Measurements from ENCODE around the gene PIK3R2.

Gene PIK3R2

DNA sequence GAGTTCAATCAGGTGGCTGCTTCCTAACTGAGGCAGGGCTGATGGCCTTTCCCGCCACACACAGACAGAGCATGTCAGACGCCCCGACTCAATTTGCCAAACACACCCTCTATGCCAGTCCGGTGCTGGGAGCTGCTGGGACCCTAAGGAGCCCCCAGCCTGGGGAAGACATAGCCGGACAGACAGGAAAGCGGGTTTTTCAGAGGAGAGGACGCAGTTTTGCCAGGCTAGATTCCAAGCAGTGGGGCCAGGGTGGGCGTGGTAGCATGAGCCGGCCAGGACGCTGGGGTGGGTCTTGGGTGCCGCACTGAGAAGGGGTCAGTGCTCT, 35.6 kb upstream of the PIK3R2 start:
- peak overlapping the region; percentile 44 for H3K4me3 ChIP-seq (ENCODE audit: low read depth, low read length)
- H3K9me3 ChIP-seq: no peaks in the 10 kb centered on the region
- no peak for DNase-seq
- peaks cover 4% of the 10 kb centered on the region; the same call in 1 of the 2 replicates for H3K4me1 ChIP-seq
- no peaks in the 10 kb centered on the region for H3K36me3 ChIP-seq
- no peaks in the 10 kb centered on the region for H3K27me3 ChIP-seq
- TF ChIP-seq, protein P1, sequence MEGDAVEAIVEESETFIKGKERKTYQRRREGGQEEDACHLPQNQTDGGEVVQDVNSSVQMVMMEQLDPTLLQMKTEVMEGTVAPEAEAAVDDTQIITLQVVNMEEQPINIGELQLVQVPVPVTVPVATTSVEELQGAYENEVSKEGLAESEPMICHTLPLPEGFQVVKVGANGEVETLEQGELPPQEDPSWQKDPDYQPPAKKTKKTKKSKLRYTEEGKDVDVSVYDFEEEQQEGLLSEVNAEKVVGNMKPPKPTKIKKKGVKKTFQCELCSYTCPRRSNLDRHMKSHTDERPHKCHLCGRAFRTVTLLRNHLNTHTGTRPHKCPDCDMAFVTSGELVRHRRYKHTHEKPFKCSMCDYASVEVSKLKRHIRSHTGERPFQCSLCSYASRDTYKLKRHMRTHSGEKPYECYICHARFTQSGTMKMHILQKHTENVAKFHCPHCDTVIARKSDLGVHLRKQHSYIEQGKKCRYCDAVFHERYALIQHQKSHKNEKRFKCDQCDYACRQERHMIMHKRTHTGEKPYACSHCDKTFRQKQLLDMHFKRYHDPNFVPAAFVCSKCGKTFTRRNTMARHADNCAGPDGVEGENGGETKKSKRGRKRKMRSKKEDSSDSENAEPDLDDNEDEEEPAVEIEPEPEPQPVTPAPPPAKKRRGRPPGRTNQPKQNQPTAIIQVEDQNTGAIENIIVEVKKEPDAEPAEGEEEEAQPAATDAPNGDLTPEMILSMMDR (IDR thresholded peaks at IDR 0.05; ENCODE audit: low read depth, low read length): no peak

DNA sequence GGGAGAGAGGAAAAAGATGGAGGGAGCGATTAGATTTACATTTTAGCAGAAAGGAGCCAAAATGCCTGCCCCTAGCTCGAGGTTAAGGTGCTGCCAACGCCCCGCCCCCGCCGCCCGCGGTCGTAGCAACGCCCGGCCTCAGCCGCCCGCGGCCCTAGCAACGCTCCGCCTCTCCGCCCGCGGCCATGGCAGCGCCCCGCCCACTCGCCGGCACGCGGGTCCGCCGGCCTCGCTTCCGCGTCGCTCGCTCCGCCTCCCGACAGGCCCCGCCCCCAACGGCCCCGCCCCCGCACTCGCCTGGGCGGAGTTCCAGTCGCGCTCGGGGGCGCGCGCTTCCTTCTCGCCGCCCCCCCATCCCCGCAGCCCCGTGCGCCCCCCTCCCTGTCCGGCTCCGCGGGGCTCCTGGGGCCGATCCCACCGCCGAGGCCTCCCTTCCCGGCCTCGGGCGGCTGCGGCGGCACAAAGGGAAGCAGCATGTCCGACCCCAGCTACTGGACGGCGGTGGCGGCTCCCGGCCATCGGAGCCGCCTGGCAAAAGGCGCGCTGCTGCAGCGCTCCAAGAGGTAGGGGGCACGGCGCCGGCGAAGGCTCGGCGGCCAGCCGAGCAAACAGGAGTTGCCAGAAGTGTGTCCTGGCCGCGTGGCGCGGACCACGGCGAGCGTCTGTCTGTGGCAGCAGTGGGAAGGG, 35.1 kb upstream of the PIK3R2 start:
- H3K9me3 ChIP-seq: no peaks in the 10 kb centered on the region
- DNase-seq: peak; percentile 94
- H3K4me1 ChIP-seq: peaks cover 4% of the 10 kb centered on the region; the same call in 1 of the 2 replicates
- H3K4me3 ChIP-seq (ENCODE audit: low read depth, low read length): peak overlapping the region; percentile 56
- no peaks in the 10 kb centered on the region for H3K36me3 ChIP-seq
- H3K27me3 ChIP-seq: no peaks in the 10 kb centered on the region
- TF ChIP-seq, protein P1 (IDR thresholded peaks at IDR 0.05; ENCODE audit: low read depth, low read length): no peak

DNA sequence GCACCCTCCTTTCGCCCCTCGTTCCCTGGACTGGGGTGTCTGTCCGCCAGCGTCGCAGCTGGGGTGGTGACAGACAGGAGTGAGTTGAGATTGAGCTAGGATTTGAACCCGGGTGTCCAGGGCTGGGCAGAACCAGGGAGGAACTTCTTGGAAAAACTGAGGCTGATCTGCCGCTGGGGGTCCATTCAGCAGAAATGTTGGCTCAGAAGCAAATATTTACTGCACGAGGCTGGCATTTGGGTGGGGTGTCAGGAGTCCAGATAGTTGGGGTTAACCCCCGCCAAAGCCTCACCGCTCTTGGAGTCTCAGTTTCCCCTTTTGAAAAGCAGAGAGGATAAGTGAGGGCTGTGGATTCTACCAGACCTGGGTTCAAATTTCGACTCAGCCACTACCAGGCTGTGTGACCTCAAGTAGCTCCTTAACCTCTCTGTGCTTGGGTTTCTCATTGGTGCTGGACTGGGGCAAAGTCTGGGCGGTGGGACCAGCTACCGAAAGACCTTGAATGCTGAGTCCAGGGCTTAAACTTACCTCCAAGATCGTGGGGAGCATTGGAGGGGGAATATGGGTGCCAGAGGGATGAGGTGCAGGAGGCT, 34.4 kb upstream of the PIK3R2 start:
- Histone ChIP-seq H3K9me3 (no peaks in the 10 kb centered on the region), H3K4me3 (ENCODE audit: low read depth, low read length) (peak overlapping the region; percentile 56), H3K4me1 (peaks cover 4% of the 10 kb centered on the region; the same call in 1 of the 2 replicates), H3K27me3 (no peaks in the 10 kb centered on the region), H3K36me3 (no peaks in the 10 kb centered on the region)
- TF ChIP-seq, protein P1 (IDR thresholded peaks at IDR 0.05; ENCODE audit: low read depth, low read length): no peak
- DNase-seq: no peak

DNA sequence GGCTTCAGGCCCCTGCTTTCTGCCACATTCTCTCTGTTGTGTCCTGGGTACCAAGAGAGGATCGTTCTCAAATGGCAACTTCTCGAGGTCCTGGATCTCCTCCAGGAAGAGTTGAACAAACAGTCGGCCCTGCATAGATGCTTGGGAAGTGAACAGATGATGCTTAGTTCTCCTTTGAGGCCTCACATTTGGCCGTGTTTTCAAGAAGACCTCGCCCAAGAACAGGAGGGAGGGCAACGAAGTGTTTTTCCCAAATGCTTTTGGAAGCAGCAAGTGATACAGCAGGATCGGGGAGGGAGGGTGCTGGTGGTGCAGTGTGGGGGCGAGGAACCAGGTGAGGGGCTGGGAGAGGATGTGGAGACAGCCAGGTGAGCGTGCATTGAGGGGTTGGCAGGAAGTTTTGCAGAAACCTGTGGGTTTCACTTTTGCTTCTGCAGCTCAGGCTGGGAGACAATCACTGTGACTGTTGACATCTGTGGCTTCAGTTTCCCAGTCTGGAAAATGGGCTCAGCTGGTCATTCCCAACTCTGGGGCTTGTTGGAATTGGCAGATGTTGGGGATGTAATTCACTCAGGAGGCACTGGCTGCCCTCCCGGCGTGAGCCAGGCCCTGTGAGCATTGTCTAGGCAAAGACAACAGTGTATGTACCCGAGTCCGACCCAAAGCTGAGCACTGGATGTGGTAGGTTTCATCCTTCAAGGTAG, 33.8 kb upstream of the PIK3R2 start:
- H3K4me1 ChIP-seq: peaks cover 4% of the 10 kb centered on the region; the same call in 1 of the 2 replicates
- H3K36me3 ChIP-seq: 0 out of 2 replicates have a peak, but pooled peaks cover 2% of the 10 kb centered on the region
- H3K4me3 ChIP-seq (ENCODE audit: low read depth, low read length): no peak overlapping the region
- TF ChIP-seq, protein P1 (IDR thresholded peaks at IDR 0.05; ENCODE audit: low read depth, low read length): no peak
- DNase-seq: no peak
- H3K9me3 ChIP-seq: no peaks in the 10 kb centered on the region
- no peaks in the 10 kb centered on the region for H3K27me3 ChIP-seq

DNA sequence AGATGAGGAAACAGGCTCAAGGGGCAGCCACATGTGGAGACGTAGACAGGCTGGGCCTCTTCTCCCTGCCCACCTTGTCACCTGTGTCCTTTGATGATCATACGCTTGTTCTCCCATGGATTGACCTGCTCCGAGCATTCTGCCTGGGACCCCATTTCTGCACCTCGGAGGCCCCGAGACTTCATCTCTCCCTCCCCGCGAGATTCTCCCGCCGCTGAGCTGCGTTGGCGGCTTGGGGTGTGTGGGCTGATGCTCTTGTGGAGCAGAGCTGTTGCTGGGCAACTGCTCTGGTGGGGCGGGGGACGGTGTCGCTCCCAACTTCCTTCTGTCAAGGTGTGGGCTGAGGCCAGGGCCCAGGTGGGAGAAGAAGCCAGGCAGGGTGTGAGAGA, 33.3 kb upstream of the PIK3R2 start:
- Histone ChIP-seq H3K4me3 (ENCODE audit: low read depth, low read length) (no peak overlapping the region), H3K27me3 (no peaks in the 10 kb centered on the region), H3K36me3 (0 out of 2 replicates have a peak, but pooled peaks cover 3% of the 10 kb centered on the region), H3K4me1 (peaks cover 4% of the 10 kb centered on the region; the same call in 1 of the 2 replicates), H3K9me3 (no peaks in the 10 kb centered on the region)
- no peak for DNase-seq
- TF ChIP-seq, protein P1 (IDR thresholded peaks at IDR 0.05; ENCODE audit: low read depth, low read length): no peak

Data from BE2C (cell line).